ENCODE results near the gene ZNF445. TPM values are rescaled to one million over a fixed set of nuclear protein-coding genes. Genes with fewer than 3 reads are reported as not detected.

The ZNF445 gene
- total RNA-seq, 1 donor = 9.8 TPM

DNA sequence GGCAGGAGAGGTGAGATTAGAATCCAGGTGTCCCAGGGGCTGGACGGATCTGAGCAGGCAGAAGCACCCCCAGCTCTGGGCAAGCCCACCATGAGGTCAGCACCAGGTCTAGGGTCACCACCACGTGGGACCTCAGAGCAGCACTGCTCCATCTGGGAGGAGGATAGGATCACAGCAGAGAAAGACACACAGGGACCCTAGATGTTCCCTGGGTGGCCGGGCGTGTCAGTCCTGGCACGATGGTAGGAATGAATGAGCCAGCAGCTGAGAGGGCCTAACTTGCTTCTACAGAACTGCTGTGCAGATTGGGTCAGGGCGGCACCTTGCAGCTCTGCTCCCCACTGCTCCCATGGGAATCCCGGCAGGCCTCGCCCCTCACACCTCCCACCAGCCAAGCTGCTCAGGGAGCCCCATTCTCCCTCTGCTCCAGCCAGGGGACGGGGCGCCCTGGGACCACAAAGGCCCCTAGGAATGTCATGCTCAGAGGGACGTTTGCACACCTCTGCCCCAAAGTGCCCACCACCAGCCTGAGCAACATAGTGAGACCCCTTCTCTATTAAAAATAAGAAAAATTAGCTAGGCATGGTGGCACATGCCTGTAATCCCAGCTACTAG lies 66.3 kb downstream of the ZNF445 start:
- Histone ChIP-seq H3K4me2 (ENCODE audit: insufficient read depth, low read length) (no peak overlapping the region), H3K4me1 (ENCODE audit: insufficient read depth, low read length) (no peaks in the 10 kb centered on the region), H3K36me3 (ENCODE audit: insufficient read depth, low read length) (no peaks in the 10 kb centered on the region), H3K9me3 (ENCODE audit: low read depth, low read length) (no peaks in the 10 kb centered on the region), H3K27me3 (ENCODE audit: insufficient read depth, low read length) (no peaks in the 10 kb centered on the region), H2AFZ (ENCODE audit: low read length) (no peak overlapping the region), H4K20me1 (ENCODE audit: insufficient read depth, low read length) (no peaks in the 10 kb centered on the region), H3K4me3 (ENCODE audit: insufficient read depth, low read length) (no peak overlapping the region), H3K27ac (ENCODE audit: low read depth, low read length) (no peak overlapping the region), H3K79me2 (ENCODE audit: insufficient read depth, low read length) (no peaks in the 10 kb centered on the region)
- TF ChIP-seq, protein P1, sequence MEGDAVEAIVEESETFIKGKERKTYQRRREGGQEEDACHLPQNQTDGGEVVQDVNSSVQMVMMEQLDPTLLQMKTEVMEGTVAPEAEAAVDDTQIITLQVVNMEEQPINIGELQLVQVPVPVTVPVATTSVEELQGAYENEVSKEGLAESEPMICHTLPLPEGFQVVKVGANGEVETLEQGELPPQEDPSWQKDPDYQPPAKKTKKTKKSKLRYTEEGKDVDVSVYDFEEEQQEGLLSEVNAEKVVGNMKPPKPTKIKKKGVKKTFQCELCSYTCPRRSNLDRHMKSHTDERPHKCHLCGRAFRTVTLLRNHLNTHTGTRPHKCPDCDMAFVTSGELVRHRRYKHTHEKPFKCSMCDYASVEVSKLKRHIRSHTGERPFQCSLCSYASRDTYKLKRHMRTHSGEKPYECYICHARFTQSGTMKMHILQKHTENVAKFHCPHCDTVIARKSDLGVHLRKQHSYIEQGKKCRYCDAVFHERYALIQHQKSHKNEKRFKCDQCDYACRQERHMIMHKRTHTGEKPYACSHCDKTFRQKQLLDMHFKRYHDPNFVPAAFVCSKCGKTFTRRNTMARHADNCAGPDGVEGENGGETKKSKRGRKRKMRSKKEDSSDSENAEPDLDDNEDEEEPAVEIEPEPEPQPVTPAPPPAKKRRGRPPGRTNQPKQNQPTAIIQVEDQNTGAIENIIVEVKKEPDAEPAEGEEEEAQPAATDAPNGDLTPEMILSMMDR (IDR thresholded peaks at IDR 0.05; ENCODE audit: extremely low read depth, low read depth, low read length) = no peak
- DNase-seq (ENCODE audit: insufficient read length, low spot score, missing footprints) = no peak

DNA sequence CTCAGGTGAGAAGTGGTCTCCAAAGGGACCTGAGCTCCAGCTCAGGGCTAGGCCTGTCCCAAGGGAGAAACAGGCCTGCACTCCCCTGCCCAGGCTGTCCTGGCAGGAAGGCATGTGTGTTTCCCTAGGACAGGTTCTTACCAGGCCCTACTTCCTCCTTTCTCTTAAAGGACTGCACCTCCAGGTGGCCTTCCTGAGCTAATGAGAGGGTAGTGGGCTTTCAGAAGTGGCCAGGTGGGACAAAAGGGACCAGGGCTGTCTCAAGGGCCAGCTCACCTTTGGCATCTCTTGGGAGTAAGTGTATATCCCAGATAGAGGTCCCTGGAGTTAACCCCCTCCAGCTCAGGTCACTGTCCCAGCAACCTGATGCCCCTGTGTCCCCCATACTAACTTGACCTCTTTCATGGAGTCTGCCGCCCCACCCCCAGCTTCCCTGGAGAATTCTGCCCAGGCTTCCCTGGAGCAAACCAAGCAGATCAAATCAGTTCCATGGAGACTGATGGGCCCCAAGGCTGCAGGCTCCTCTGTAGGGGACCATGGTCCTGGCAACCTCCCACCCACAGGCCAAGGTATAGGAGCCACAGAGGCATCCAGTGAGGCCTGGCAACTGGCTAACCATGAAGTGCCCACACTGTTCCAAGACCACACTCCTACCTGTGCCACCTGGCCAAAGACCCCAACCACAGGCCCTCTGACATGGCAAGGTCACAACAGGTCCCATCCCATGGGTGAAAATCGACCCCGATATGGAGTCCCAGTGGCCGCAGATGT lies 67.6 kb downstream of the ZNF445 start:
- no peaks in the 10 kb centered on the region for H3K4me1 ChIP-seq (ENCODE audit: insufficient read depth, low read length)
- H3K27ac ChIP-seq (ENCODE audit: low read depth, low read length) = no peak overlapping the region
- no peaks in the 10 kb centered on the region for H4K20me1 ChIP-seq (ENCODE audit: insufficient read depth, low read length)
- H3K4me3 ChIP-seq (ENCODE audit: insufficient read depth, low read length) = no peak overlapping the region
- no peaks in the 10 kb centered on the region for H3K79me2 ChIP-seq (ENCODE audit: insufficient read depth, low read length)
- H3K27me3 ChIP-seq (ENCODE audit: insufficient read depth, low read length) = no peaks in the 10 kb centered on the region
- H3K9me3 ChIP-seq (ENCODE audit: low read depth, low read length) = no peaks in the 10 kb centered on the region
- DNase-seq (ENCODE audit: insufficient read length, low spot score, missing footprints) = no peak
- no peaks in the 10 kb centered on the region for H3K36me3 ChIP-seq (ENCODE audit: insufficient read depth, low read length)
- TF ChIP-seq, protein P1 (IDR thresholded peaks at IDR 0.05; ENCODE audit: extremely low read depth, low read depth, low read length) = no peak
- H2AFZ ChIP-seq (ENCODE audit: low read length) = no peak overlapping the region
- no peak overlapping the region for H3K4me2 ChIP-seq (ENCODE audit: insufficient read depth, low read length)

DNA sequence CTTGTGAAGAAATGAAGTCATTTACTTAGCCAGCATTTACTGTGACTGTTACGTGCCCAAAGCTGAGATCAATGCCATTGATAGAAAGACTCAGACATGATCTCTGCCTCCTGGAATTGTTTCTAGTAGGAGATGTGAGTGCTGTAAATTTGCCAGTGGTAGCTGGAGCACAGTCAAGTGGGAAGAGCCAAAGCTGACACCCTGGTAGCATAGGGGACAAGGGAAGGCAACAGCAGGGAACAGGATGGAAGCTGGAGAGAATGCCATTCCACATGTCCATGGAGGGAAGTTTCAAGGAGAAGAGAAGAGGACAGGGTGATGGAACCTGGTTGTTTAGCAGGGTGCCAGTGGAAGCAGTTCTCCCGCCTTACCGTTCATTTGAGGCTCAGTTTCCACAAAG lies 74.9 kb downstream of the ZNF445 start:
- DNase-seq (ENCODE audit: insufficient read length, low spot score, missing footprints) = no peak
- Histone ChIP-seq H3K4me3 (ENCODE audit: insufficient read depth, low read length) (no peak overlapping the region), H3K27ac (ENCODE audit: low read depth, low read length) (no peak overlapping the region), H3K4me1 (ENCODE audit: insufficient read depth, low read length) (no peaks in the 10 kb centered on the region), H3K79me2 (ENCODE audit: insufficient read depth, low read length) (no peaks in the 10 kb centered on the region), H2AFZ (ENCODE audit: low read length) (no peak overlapping the region), H3K4me2 (ENCODE audit: insufficient read depth, low read length) (no peak overlapping the region), H3K9me3 (ENCODE audit: low read depth, low read length) (no peaks in the 10 kb centered on the region), H3K36me3 (ENCODE audit: insufficient read depth, low read length) (no peaks in the 10 kb centered on the region), H4K20me1 (ENCODE audit: insufficient read depth, low read length) (no peaks in the 10 kb centered on the region), H3K27me3 (ENCODE audit: insufficient read depth, low read length) (no peaks in the 10 kb centered on the region)
- TF ChIP-seq, protein P1 (IDR thresholded peaks at IDR 0.05; ENCODE audit: extremely low read depth, low read depth, low read length) = no peak

DNA sequence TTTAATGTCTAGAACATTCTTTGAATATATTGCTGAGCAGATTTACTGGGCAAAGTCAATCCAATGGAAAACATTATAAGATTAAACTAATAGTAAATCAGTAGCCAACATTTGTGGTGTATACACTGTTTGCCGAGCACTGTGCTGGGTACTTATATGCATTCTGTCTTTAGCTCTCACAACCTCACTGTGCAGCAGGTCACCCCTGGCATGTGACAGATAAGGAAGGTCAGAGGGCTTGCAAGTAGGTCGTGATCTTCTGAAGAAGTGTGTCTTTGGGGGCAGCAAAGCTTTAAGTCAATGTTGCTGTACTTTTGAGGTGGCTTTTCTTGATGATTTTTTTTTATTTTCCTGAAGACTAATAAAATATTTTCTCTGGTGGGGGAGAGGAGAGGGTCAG lies 76.7 kb downstream of the ZNF445 start:
- Histone ChIP-seq H2AFZ (ENCODE audit: low read length) (no peak overlapping the region), H4K20me1 (ENCODE audit: insufficient read depth, low read length) (no peaks in the 10 kb centered on the region), H3K4me3 (ENCODE audit: insufficient read depth, low read length) (no peak overlapping the region), H3K4me2 (ENCODE audit: insufficient read depth, low read length) (no peak overlapping the region), H3K36me3 (ENCODE audit: insufficient read depth, low read length) (no peaks in the 10 kb centered on the region), H3K27me3 (ENCODE audit: insufficient read depth, low read length) (no peaks in the 10 kb centered on the region), H3K79me2 (ENCODE audit: insufficient read depth, low read length) (no peaks in the 10 kb centered on the region), H3K27ac (ENCODE audit: low read depth, low read length) (no peak overlapping the region), H3K9me3 (ENCODE audit: low read depth, low read length) (no peaks in the 10 kb centered on the region), H3K4me1 (ENCODE audit: insufficient read depth, low read length) (no peaks in the 10 kb centered on the region)
- no peak for DNase-seq (ENCODE audit: insufficient read length, low spot score, missing footprints)
- TF ChIP-seq, protein P1 (IDR thresholded peaks at IDR 0.05; ENCODE audit: extremely low read depth, low read depth, low read length) = no peak
